Stimulated activated CD4-positive, alpha-beta T cell treated with anti-CD3 and anti-CD28 coated beads, Interleukin-12 subunit alpha, Interleukin-12 subunit beta, amount 100 ng/mL, for 4 hours (primary cell): Measurements from ENCODE around the gene CCDC102A.
A peak's percentile ranks its signal among the peaks of the same experiment; 100 is the strongest.

Experiments used
- DNase-seq: peaks from one replicate; pipeline ENCODE4 v3.0.0-alpha.2; 2020

The CCDC102A gene

DNA sequence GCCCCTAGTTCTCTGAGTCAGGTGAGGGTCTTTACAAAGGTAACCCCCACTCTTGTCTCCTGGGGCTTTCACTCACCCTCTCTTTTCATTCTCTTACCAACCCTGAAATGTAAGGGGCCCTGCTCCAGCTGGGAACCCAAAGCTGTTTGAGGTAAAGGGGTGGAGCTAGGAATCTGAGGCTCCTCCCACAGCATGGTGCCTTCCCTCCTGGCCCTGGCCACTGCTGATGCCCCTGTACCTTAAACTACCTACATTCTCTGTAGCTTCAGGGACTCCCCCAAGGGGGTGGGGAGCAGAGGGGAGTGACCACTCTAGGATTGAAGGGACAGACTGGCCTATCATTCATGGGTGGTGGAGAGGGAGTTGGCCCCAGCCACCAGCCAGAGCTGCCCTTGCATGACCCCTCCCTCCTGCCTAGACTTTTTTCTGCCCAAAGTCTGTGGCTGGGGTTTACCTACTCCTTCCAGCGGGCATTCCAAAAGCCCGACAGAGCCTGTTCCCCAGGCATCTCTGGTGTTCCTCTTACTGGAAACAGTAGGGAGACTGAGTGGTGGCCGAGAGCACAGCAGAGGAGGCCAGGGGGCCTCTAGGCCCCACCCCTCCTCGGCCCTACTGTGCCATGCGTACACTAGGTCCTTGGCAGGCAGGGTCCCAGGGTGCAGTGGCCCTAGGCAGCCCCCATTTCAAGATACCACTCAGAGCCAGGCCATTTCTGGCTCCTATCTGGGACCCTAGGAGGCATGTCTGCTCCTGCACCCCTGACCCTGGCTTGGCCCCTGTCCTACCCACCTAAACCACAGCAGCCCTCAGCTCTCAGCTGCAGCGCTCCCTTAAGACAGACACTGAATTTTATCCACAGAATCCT lies 59.6 kb downstream of the CCDC102A start:
- no peak for DNase-seq

DNA sequence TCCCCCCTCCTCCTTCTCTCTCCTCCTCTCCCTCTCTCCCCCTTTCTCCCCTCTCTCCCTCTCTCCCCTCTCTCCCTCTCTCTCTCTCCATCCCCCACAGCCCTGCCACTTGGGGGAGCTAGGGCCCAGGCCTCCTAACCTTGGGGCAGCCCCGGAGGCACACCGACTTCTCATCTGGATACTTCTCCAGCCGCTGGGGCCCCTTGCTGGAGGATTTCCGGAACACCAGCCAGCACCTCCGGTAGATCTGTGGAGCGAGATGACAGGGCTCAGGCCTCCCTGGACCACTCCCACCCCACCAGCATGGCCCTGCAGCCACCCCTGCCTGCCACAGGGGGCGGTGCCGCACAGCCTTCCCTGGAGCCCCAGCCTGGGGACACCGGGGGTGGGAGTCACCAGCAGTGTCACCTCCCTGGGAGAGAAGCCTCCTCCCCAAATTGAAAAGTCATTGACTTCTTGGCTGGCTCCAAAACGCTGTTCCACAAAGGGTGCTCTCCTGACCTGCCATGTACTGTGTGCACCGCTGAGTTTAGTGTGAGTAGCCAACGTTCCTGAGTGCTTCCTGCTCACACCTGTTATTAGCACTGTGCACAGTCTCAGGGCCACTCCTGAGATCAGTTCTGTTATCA lies 60.5 kb downstream of the CCDC102A start:
- peak; percentile 63 for DNase-seq

DNA sequence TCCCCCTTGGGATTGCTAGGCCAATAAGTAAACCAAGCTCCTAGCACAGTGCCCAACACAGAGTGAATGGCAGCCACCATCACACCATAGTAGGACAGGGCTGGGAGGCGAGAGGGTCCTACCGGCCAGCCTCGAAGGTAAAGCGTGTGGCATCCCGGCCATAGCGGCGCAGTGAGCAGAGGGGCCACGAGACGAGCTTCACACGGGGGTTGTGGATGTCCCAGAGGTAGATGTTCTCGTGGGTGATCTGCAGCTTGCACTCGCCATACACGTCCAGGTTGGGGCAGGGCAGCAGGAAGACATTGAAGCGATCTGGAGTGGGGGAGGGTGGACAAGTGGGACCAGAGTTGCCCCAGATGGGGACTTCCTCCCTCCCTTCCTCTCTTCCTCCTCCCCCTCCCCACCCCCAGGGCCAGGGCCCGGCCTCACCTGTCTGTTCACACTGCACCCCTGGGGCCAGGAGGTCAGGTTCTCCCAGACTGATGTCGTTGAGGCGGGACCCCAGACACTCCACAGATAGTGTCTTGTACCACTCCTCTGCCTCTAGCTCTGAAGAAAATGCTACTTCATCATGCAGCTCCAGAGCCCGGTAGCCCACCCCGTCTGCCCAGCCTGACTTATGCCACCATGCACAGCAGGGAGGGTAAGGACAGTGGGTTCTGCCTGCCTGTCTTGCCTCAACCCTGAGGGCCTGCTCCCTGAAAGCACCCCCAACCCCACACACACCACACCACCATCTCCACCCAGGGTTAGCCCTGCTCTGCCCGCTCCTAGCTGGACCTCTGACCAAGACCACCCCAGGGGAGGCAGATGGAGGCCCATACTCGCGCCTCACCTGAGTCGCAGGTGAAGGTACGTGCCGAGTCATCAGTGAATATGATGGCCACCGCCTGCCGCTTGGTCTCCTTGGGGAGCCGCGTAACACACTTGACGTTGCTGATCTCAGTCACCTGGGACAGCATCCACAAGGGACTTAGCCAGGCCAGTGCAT lies 61.4 kb downstream of the CCDC102A start:
- no peak for DNase-seq

DNA sequence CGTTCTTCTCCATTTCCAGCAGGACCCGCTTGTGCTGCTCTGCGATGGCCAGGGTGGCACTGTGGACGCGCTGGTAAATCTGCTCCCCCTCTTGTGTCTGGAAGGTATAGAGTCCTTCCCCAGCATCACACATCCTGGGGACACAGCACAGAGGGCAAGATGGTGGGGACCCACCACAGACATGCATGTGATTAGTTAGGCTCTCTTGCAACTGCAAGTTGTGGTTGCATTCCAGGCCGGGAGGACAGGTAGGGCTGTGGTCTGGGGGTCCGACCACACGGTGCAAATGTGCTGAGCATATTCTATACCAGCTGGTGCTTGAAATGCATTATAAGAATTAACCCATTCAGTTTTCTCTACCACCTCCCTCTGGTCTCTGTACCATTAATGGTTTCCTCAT lies 62.5 kb downstream of the CCDC102A start:
- no peak for DNase-seq

DNA sequence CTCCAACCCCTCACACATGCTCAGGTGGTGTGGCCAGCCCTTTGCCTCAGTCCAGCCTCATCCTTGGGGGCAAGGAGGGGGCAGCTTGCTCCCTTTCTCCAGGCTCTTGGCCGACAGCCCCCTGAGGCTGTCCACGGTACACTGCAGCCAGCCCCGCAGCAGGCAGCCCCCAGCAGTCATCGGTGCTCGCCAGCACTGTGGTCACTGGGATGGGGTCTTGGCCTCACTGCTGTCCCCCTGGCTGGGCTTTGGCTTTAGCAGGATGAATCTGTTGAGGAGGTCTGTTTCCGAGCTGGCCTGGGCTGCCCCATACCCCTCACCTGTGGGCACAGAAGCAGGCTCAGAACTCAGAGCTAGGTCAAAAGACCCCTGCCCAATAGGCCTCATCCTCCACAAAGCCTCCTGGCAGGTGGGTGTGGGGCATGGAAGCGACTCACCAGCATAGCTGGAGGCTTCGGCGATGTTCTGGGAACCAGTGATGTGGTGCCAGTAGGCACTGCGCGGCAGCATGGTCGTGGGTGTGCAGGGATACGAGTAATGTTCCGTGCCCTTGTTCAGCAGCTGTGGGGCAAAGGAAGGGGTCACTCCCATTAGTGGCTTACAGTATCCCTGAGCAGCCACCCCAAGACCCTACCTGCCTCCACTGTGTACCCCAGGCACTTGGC lies 63.1 kb downstream of the CCDC102A start:
- DNase-seq = no peak

DNA sequence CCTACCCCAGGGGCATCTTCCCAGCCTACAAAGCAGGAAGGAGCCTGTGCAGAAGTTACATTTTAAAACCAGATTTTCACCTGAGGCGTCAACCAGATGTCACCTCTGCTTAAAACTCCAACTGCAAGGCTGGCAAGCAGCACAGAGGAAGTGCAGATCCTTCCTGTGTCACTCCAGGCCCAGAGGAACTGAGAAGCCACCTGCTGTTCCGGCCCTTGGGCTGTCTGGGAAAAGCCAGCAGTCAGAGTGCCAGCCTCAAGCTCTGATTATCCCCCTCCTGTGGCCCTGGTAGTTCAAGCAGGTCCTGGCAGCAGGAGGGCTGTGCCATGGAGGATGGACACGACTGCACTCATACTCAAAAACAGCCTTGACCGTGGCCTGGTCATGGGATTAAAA lies 63.7 kb downstream of the CCDC102A start:
- no peak for DNase-seq

DNA sequence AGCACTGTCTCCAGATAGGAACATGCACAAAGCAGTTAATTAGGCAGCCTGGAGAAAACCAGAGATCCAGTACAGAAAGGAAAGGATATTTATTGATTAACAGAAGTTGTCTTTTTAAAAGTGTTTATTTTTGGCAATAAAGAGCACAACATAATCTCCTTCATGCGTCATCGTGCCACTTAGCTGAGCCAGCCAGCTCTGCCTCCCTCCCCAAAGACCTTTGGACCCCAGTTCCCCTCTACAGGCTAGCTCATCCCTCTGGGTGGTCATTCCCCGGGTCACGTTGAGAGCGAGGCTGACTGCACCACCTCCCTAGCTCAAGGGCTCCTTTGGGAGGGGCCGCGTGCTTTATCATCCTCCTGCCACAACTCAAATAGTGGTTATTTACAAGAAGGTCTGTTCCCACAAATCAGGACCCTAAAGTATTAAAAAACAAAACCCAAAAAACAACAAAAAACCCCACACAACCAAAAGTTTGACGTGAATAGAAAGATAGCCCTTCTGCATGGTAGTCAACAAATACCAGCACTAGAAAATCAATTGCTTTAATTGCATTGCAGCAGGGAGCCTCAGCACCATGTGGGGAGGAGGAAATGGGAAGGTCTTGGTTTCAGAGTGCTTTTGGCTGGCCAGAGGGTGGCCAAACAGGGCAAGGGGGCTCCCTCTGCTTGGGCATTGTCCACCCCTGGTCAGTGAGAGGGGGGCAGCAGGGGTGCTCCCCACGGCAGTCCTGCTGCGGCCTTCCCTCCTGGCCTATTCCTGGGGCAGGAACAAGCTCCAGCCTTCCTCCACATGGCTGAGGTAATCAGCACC lies 64.3 kb downstream of the CCDC102A start:
- no peak for DNase-seq

DNA sequence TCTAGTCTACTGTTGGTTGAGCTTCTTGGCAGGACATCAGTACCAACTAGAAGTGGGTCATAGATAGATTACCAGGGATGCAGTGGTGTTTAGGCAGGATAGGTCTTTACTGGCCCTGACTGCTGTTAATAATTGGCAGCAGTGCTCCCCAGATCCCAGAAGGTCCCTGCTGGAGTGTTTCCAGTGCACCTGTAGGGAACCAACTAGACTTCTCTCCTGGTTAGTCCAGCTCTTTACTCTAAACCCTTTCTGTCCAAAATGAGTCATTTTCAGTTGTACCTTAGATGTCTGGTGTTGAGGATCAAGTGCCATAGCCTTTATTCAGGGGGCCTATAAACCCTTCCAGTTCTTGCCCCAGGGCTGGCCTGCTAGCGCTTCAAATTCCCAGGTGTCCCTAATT lies 65.2 kb downstream of the CCDC102A start:
- no peak for DNase-seq

DNA sequence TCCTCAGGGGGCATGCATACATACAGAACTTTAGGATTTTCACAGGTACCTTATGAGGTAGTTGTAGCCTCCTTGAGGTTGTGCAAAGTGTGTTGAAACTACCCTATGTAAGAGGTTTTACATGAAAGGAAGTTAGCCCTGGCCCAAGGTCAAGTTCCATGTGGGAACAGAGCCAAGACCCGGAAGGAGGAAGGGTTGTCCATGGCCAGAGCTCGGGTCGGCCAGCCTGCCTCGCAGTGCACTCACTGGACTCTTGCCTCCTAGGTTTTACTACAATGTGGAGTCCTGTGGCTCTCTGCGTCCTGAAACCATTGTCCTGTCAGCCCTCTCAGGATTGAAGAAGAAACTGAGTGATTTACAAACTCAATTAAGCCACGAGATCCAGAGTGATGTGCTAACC lies 65.7 kb downstream of the CCDC102A start:
- DNase-seq = no peak

DNA sequence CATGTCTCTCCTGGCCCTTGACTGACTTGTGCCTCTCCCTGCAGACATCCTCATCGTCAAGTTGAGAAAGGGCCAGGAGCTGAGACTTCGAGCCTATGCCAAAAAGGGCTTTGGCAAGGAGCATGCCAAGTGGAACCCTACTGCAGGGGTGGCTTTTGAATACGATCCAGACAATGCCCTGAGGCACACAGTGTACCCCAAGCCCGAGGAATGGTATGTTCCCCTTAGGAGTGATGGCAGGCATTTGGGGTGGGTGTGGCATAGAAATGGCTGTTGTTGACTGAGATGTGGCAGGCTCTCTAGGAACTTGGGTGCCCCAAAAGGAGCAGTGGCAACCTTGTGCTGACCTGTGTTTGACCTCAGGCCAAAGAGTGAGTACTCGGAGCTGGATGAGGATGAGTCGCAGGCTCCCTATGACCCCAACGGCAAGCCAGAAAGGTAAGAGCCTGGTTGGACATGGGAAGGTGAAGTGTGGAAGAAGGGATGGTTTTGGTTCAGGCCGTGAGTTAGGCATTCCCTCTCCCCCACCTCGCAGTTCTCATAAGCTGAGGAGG lies 66.4 kb downstream of the CCDC102A start:
- no peak for DNase-seq

DNA sequence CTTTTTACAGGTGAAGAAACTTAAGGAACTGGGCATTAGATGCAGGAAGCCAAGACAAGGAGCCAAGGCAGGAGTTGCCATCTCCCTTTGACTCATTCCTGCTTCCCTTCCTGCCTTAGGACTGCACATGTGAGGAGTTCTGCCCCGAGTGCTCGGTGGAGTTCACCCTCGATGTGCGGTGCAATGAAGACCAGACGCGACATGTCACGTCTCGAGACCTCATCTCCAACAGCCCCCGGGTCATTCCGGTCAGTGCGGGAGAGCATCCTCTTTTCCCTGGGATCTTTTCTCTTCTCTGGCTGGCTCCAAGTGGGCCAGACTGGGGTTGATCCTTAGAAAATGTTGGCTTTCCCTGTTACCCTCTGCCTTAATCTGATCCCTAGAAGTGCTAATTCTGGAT lies 67.3 kb downstream of the CCDC102A start:
- DNase-seq = no peak

DNA sequence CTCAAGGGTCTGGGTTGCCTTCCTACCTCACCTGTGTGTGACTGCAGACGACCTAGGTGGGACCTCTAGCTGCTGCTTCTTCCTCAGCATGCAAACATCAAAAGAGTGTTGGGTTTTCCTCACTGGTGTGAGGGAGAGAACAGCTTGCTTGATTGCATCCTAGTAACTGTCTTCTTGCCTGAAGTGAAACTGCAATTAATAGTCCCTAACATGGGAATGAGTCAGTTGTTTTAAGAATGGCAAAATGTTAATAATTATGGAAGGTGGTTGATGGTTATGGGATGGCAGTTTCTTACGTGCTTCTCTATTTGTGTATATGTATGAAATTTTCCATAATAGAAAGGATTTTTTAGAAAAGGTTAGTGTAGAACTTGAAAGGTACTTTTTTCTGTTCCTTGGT lies 68.0 kb downstream of the CCDC102A start:
- DNase-seq = no peak

DNA sequence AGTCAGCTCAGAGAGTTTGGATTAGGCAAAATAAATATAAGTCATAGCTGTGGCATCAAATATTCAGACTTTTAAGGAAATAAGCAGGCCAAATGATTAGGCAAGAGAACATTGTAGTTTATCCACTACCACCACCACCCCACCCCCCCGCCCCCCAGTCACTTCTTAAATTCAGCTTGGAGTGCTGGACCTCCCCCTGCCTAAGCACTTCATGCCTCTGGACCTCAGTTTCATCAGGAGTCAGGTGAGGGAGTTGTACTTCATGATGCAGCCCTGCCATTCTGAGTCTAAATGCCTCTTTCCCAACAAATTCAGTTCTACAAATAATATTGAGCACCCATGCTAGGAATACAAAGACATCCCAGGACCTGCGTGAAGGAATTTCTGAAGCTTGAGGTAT lies 71.8 kb downstream of the CCDC102A start:
- DNase-seq = no peak

DNA sequence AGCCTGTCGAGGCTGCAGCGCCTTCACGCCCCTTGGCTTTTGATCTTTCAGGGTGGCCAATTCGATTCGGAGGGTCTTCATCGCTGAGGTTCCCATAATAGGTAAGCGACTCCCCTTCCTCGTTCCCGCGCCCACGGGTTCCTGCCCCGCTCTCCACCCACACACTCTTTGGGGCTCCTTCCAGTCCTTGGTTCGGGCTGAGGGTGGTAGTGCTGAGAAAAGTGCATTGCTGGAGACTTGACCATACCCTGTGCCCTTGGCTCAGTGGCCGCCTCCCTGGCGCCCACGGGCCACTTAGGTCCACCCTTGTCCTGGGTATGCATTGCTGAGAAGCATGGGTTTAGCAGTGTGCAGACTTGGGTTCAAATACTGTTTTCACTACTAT lies 73.4 kb downstream of the CCDC102A start:
- DNase-seq = no peak

DNA sequence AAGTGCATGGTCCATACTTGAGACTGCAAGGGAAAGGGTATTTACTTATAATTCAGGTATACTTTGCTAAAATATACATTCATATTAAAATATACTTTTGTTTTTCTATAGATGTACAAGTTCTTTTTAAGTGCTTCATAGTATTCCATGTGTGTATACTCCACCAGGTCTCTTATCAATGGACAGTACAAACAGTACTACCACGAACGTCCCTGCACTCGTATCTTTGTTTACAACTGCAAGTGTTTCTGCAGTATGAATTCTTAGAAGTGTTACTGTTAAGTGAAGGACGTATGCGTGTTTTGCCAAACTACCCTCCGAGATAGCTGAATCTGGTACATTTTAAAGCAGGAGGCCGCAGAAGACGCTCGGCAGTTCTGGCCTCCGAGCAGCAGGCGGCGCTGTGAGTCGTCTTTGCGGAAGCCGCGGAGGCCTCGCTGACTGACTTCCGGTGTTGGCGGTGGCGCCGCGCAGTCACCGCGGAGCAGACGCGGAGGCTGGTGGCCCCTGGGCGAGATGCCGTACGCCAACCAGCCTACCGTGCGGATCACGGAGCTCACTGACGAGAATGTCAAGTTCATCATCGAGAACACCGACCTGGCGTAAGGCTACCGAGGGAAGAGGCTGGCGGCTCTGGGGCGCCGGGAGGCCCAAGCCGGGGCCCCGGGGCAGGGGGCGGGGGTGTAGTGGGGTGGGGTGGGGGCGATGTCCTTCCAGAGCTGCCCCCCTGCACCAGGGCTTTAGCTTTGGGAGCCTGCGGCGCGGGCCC lies 74.0 kb downstream of the CCDC102A start, which contains the start of gene POLR2C:
TSS of gene POLR2C (plus strand) at position 471 of the 769 bp plus-strand sequence. CDS start at position 517, 46 bp downstream.
- DNase-seq = peak; percentile 94
